GM12878 (cell line): ENCODE data around the gene FAR2. TPM values are rescaled to one million over a fixed set of nuclear protein-coding genes. Genes with fewer than 3 reads are reported as not detected.

Experiments
- CREM ChIP-seq: IDR thresholded peaks from 2 replicates; pipeline ENCODE4 v1.6.1; 2014; ENCODE audit warnings: antibody characterized with exemption, low read depth
- EED ChIP-seq: sonication (generic); IDR thresholded peaks from 2 replicates; pipeline ENCODE4 v1.6.1; 2016; ENCODE audit warnings: antibody characterized with exemption, low read depth
- EP300 ChIP-seq, 2 experiments: fragments of 150-350 bp in 1 of 2; IDR thresholded peaks; 2 replicates each; pipeline ENCODE4 v1.6.1; 2011 to 2012; ENCODE audit warnings: low read depth in 2 of 2, low read length in 2 of 2, borderline replicate concordance in 1 of 2, improper control_type of control experiment in 1 of 2, inconsistent platforms in 1 of 2; ENCODE audit not compliant: control insufficient read depth in 1 of 2
- FOS ChIP-seq: IDR thresholded peaks from 3 replicates; pipeline ENCODE4 v1.6.1; 2011; ENCODE audit warnings: borderline replicate concordance; ENCODE audit not compliant: insufficient read length; ENCODE audit errors: extremely low read depth
- GABPA ChIP-seq: IDR thresholded peaks from 2 replicates; pipeline ENCODE4 v1.6.1; 2014; ENCODE audit warnings: antibody characterized with exemption, low read depth, mild to moderate bottlenecking, inconsistent platforms
- GATAD2B ChIP-seq: fragments of 450-650 bp; conservative IDR thresholded peaks from 2 replicates; pipeline ENCODE4 v1.6.1; 2017; ENCODE audit warnings: low read depth, mild to moderate bottlenecking, moderate library complexity
- HDAC6 ChIP-seq: fragments of 200-600 bp; sonication (generic); IDR thresholded peaks from one replicate; pipeline ENCODE4 v1.8.0; 2017; ENCODE audit warnings: antibody characterized with exemption; ENCODE audit not compliant: unreplicated experiment
- IKZF1 ChIP-seq: fragments of 450-650 bp; conservative IDR thresholded peaks from 2 replicates; pipeline ENCODE4 v1.6.1; 2017; ENCODE audit warnings: antibody characterized with exemption, mild to moderate bottlenecking
- IKZF2 ChIP-seq, 2 experiments: fragments of 450-650 bp; IDR thresholded peaks; 2 replicates each; pipeline ENCODE4 v1.6.1; 2017; ENCODE audit warnings: mild to moderate bottlenecking in 2 of 2, moderate library complexity in 2 of 2
- IRF3 ChIP-seq: fragments of 450-650 bp; IDR thresholded peaks from 2 replicates; pipeline ENCODE4 v1.6.1; 2014; ENCODE audit warnings: mild to moderate bottlenecking
- KDM1A ChIP-seq: fragments of 200-600 bp; sonication (generic); IDR thresholded peaks from 2 replicates; pipeline ENCODE4 v1.6.1; 2016; ENCODE audit warnings: borderline replicate concordance
- LARP7 ChIP-seq: fragments of 450-650 bp; IDR thresholded peaks from 2 replicates; pipeline ENCODE4 v1.6.1; 2017; ENCODE audit warnings: mild to moderate bottlenecking
- NFIC ChIP-seq: IDR thresholded peaks from 2 replicates; pipeline ENCODE4 v1.6.1; 2012; ENCODE audit warnings: low read depth, mild to moderate bottlenecking, inconsistent platforms, low read length, moderate library complexity
- PAX5 ChIP-seq: IDR thresholded peaks from 2 replicates; pipeline ENCODE4 v1.6.1; 2011; ENCODE audit warnings: low read depth, low read length, borderline replicate concordance
- PML ChIP-seq: IDR thresholded peaks from 2 replicates; pipeline ENCODE4 v1.6.1; 2012; ENCODE audit warnings: low read length, inconsistent platforms
- POU2F2 ChIP-seq: IDR thresholded peaks from 3 replicates; pipeline ENCODE4 v1.6.1; 2011; ENCODE audit warnings: low read depth, mild to moderate bottlenecking, low read length, borderline replicate concordance
- SMC3 ChIP-seq: IDR thresholded peaks from 2 replicates; pipeline ENCODE4 v1.6.1; 2011; ENCODE audit warnings: low read length, improper control_type of control experiment, borderline replicate concordance
- SPI1 ChIP-seq: IDR thresholded peaks from 2 replicates; pipeline ENCODE4 v1.6.1; 2011; ENCODE audit warnings: low read depth, mild to moderate bottlenecking, low read length, moderate library complexity, borderline replicate concordance; ENCODE audit not compliant: insufficient read depth
- ZBED1 ChIP-seq: IDR thresholded peaks from 2 replicates; pipeline ENCODE4 v1.6.1; 2016; ENCODE audit warnings: borderline replicate concordance
- polyA plus RNA-seq, 11 experiments: library from polyadenylated mRNA; depleted of rRNA in 4 of 11; unstranded in 6 of 11; stranded (reverse) in 5 of 11; fragments of >200 nt; fragmentation: Nextera tagmentation in 4 of 11; fragmentation: Illumina TruSeq in 1 of 11; extraction: Ambion mirVana in 4 of 11; extraction: Trizol in 1 of 11; gene quantifications; 1 replicate in 1 of 11; 2 replicates in 10 of 11; pipeline versions ENCODE4 v1.2.1 to v1.2.3, GENCODE V29; 2011 to 2016; ENCODE audit warnings: inconsistent platforms in 2 of 11, missing spikeins in 2 of 11, low read depth in 1 of 11
- total RNA-seq, 4 experiments: library from RNA; depleted of rRNA in 3 of 4; stranded (reverse); fragments of >200 nt in 3 of 4; fragmentation: Illumina TruSeq in 1 of 4; extraction: Trizol in 1 of 4; gene quantifications; 2 replicates each; pipeline versions ENCODE4 v1.2.1 to v1.2.3, GENCODE V29; 2013 to 2021
- TF ChIP-seq, protein P1 (sequence below): fragments of 150-350 bp; IDR thresholded peaks from 2 replicates; pipeline ENCODE4 v1.6.1; 2014; ENCODE audit warnings: mild to moderate bottlenecking, low read depth, low read length
- TF ChIP-seq, protein P2 (sequence below): IDR thresholded peaks from 2 replicates; pipeline ENCODE4 v1.6.1; 2012; ENCODE audit warnings: low read depth, low read length, improper control_type of control experiment
- TF ChIP-seq, protein P3 (sequence below): fragments of 150-350 bp; IDR thresholded peaks from 2 replicates; pipeline ENCODE4 v1.6.1; 2016; ENCODE audit warnings: low read depth, low read length
- TF ChIP-seq, protein P4 (sequence below): IDR thresholded peaks from 2 replicates; pipeline ENCODE4 v1.6.1; 2012; ENCODE audit warnings: low read depth, low read length, improper control_type of control experiment

The FAR2 gene
- total and polyA plus RNA-seq, 10 of the 15 experiments (the other 5 are each of a cell fraction or from before 2014, with no cell fraction given): 0.50 to 1.1 (median 0.65) TPM

DNA sequence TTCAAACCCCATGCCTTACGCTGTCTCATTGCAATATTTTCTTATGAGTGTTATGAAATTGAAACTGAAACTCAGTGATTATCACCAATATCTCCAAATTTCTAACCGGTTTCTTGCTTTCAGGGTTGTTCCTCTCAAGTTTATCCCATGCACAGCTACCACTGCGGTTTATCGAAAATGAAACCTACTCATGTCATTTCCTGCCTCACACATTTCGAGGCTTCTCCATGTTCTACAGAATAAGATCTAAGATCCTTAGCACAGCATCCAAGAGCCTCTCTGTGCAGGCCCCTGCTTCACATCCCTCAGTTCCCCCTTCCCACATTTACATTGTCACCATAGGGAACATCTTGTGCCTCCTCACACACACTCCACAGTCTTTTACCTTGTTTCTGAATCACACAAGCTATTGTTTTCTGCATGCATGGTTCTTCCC is 45.5 kb upstream of the FAR2 start (continued):
- TF ChIP-seq LARP7 (no peak), GABPA (peak; percentile 42; the same call in 1 of the 2 replicates), GATAD2B (no peak), FOS (no peak), ZBED1 (no peak; the same call in 1 of the 2 replicates), IRF3 (no peak), IKZF2 (IDR thresholded peaks at IDR 0.05) (peak; percentile 86 to 90), IKZF1 (peak; percentile 77), PAX5 (peak; percentile 8; the same call in 1 of the 2 replicates), KDM1A (no peak), POU2F2 (peak; percentile 34; the same call in 1 of the 3 replicates), SPI1 (no peak), SMC3 (no peak), PML (no peak), EP300 (IDR thresholded peaks at IDR 0.05; ENCODE audit: borderline replicate concordance in 1 of 2, control insufficient read depth in 1 of 2, low read depth in 2 of 2, low read length in 2 of 2) (peak in 1 of 2 experiments; percentile 64; a peak in 1 of 4 replicates), EED (peak; percentile 70), NFIC (peak; percentile 73), CREM (peak; percentile 54; the same call in 1 of the 2 replicates), HDAC6 (no peak)
- TF ChIP-seq, protein P1, sequence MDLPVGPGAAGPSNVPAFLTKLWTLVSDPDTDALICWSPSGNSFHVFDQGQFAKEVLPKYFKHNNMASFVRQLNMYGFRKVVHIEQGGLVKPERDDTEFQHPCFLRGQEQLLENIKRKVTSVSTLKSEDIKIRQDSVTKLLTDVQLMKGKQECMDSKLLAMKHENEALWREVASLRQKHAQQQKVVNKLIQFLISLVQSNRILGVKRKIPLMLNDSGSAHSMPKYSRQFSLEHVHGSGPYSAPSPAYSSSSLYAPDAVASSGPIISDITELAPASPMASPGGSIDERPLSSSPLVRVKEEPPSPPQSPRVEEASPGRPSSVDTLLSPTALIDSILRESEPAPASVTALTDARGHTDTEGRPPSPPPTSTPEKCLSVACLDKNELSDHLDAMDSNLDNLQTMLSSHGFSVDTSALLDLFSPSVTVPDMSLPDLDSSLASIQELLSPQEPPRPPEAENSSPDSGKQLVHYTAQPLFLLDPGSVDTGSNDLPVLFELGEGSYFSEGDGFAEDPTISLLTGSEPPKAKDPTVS: no peak
- TF ChIP-seq, protein P2, sequence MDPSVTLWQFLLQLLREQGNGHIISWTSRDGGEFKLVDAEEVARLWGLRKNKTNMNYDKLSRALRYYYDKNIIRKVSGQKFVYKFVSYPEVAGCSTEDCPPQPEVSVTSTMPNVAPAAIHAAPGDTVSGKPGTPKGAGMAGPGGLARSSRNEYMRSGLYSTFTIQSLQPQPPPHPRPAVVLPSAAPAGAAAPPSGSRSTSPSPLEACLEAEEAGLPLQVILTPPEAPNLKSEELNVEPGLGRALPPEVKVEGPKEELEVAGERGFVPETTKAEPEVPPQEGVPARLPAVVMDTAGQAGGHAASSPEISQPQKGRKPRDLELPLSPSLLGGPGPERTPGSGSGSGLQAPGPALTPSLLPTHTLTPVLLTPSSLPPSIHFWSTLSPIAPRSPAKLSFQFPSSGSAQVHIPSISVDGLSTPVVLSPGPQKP: no peak
- TF ChIP-seq, protein P3, sequence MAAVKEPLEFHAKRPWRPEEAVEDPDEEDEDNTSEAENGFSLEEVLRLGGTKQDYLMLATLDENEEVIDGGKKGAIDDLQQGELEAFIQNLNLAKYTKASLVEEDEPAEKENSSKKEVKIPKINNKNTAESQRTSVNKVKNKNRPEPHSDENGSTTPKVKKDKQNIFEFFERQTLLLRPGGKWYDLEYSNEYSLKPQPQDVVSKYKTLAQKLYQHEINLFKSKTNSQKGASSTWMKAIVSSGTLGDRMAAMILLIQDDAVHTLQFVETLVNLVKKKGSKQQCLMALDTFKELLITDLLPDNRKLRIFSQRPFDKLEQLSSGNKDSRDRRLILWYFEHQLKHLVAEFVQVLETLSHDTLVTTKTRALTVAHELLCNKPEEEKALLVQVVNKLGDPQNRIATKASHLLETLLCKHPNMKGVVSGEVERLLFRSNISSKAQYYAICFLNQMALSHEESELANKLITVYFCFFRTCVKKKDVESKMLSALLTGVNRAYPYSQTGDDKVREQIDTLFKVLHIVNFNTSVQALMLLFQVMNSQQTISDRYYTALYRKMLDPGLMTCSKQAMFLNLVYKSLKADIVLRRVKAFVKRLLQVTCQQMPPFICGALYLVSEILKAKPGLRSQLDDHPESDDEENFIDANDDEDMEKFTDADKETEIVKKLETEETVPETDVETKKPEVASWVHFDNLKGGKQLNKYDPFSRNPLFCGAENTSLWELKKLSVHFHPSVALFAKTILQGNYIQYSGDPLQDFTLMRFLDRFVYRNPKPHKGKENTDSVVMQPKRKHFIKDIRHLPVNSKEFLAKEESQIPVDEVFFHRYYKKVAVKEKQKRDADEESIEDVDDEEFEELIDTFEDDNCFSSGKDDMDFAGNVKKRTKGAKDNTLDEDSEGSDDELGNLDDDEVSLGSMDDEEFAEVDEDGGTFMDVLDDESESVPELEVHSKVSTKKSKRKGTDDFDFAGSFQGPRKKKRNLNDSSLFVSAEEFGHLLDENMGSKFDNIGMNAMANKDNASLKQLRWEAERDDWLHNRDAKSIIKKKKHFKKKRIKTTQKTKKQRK: no peak
- TF ChIP-seq, protein P4, sequence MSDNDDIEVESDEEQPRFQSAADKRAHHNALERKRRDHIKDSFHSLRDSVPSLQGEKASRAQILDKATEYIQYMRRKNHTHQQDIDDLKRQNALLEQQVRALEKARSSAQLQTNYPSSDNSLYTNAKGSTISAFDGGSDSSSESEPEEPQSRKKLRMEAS: no peak
